MM.1S (cell line): ENCODE measurements around the gene COL5A1.

Experiments used
- DNase-seq: peaks from one replicate; pipeline ENCODE4 v3.0.0-alpha.2; 2015
- H2AFZ ChIP-seq: fragments of 300-600 bp; sonication (generic); 2 replicates; pipeline ENCODE4 v1.6.0; 2016; ENCODE audit warnings: antibody characterized with exemption, low read length
- H3F3A ChIP-seq: fragments of 300-600 bp; sonication (generic); 2 replicates; pipeline ENCODE4 v1.6.1; 2016; ENCODE audit warnings: mild to moderate bottlenecking, antibody characterized with exemption, low read length, moderate library complexity, mixed read lengths; ENCODE audit not compliant: insufficient read depth
- H3K27ac ChIP-seq: fragments of 300-600 bp; sonication (generic); 2 replicates; pipeline ENCODE4 v1.5.1; 2016; ENCODE audit warnings: mild to moderate bottlenecking, low read length
- H3K27me3 ChIP-seq: fragments of 300-600 bp; sonication (generic); replicated peaks from 2 replicates; pipeline ENCODE4 v1.6.0; 2016; ENCODE audit warnings: low read length; ENCODE audit not compliant: insufficient read depth
- H3K36me3 ChIP-seq: fragments of 300-600 bp; sonication (generic); replicated peaks from 2 replicates; pipeline ENCODE4 v1.6.1; 2016; ENCODE audit warnings: mild to moderate bottlenecking, low read length, mixed read lengths; ENCODE audit not compliant: insufficient read depth
- H3K4me1 ChIP-seq: fragments of 300-600 bp; sonication (generic); 2 replicates; pipeline ENCODE4 v1.6.1; 2016; ENCODE audit warnings: low read length, mixed read lengths
- H3K4me2 ChIP-seq: fragments of 300-600 bp; sonication (generic); 2 replicates; pipeline ENCODE4 v1.6.0; 2016; ENCODE audit warnings: low read depth, low read length
- H3K4me3 ChIP-seq: fragments of 300-600 bp; sonication (generic); 2 replicates; pipeline ENCODE4 v1.5.1; 2016; ENCODE audit warnings: low read length, mixed read lengths
- H3K79me2 ChIP-seq: fragments of 300-600 bp; sonication (generic); 2 replicates; pipeline ENCODE4 v1.6.1; 2016; ENCODE audit warnings: mixed run types, low read length, mixed read lengths
- H3K9ac ChIP-seq: fragments of 300-600 bp; sonication (generic); 2 replicates; pipeline ENCODE4 v1.6.1; 2016; ENCODE audit warnings: low read length, mixed read lengths
- H3K9me2 ChIP-seq: fragments of 300-600 bp; sonication (generic); replicated peaks from 2 replicates; pipeline ENCODE4 v1.6.1; 2016; ENCODE audit warnings: mild to moderate bottlenecking, low read length, mixed read lengths; ENCODE audit not compliant: insufficient read depth
- H3K9me3 ChIP-seq: fragments of 300-600 bp; sonication (generic); replicated peaks from 2 replicates; pipeline ENCODE4 v1.6.1; 2016; ENCODE audit warnings: mild to moderate bottlenecking, low read length, mixed read lengths; ENCODE audit not compliant: insufficient read depth
- H4K20me1 ChIP-seq: fragments of 300-600 bp; sonication (generic); 2 replicates; pipeline ENCODE4 v1.6.1; 2016; ENCODE audit warnings: mild to moderate bottlenecking, low read length, moderate library complexity, mixed read lengths; ENCODE audit not compliant: insufficient read depth
- CTCF ChIP-seq: fragments of 300-600 bp; sonication (generic); IDR thresholded peaks from 2 replicates; pipeline ENCODE4 v1.5.1; 2016; ENCODE audit warnings: antibody characterized with exemption, low read length, mixed read lengths
- EZH2 ChIP-seq: fragments of 300-600 bp; sonication (generic); optimal IDR thresholded peaks from 2 replicates; pipeline ENCODE3; 2017; ENCODE audit warnings: low read depth, mild to moderate bottlenecking, antibody characterized with exemption, low read length, mixed read lengths
- EZH2phosphoT487 ChIP-seq: fragments of 300-600 bp; sonication (generic); IDR thresholded peaks from 2 replicates; pipeline ENCODE4 v1.6.1; 2018; ENCODE audit warnings: antibody characterized with exemption, low read length

COL5A1 gene

GRCh38 chr9:134892221-134892620, 250.6 kb downstream of the COL5A1 start:
- Histone ChIP-seq H3K4me2 (no peak overlapping the region), H3K36me3 (no peaks in the 10 kb centered on the region), H3K27me3 (peaks cover 94% of the 10 kb centered on the region), H3K4me3 (no peak overlapping the region), H3K9ac (no peak overlapping the region), H4K20me1 (no peaks in the 10 kb centered on the region), H3K9me3 (no peaks in the 10 kb centered on the region), H3F3A (no peaks in the 10 kb centered on the region), H3K9me2 (no peaks in the 10 kb centered on the region), H3K79me2 (no peaks in the 10 kb centered on the region), H3K4me1 (no peaks in the 10 kb centered on the region), H3K27ac (no peak overlapping the region), H2AFZ (no peak overlapping the region)
- DNase-seq, result no peak
- no peak for TF ChIP-seq EZH2phosphoT487
- TF ChIP-seq CTCF, result no peak
- TF ChIP-seq EZH2, result no peak

- Histone ChIP-seq H3K4me3 (no peak overlapping the region), H3K9ac (no peak overlapping the region), H3K36me3 (no peaks in the 10 kb centered on the region), H3K4me2 (no peak overlapping the region), H3F3A (no peaks in the 10 kb centered on the region), H2AFZ (no peak overlapping the region), H3K9me2 (no peaks in the 10 kb centered on the region), H3K27ac (no peak overlapping the region), H4K20me1 (no peaks in the 10 kb centered on the region), H3K79me2 (no peaks in the 10 kb centered on the region), H3K4me1 (no peaks in the 10 kb centered on the region), H3K27me3 (peaks cover 94% of the 10 kb centered on the region), H3K9me3 (no peaks in the 10 kb centered on the region)
- no peak for TF ChIP-seq EZH2
- no peak for TF ChIP-seq EZH2phosphoT487
- no peak for TF ChIP-seq CTCF
- no peak for DNase-seq
These were observed 251.3 kb downstream of the COL5A1 start for GRCh38 chr9:134892820-134893420.
